IMR-90 (cell line): Measurements from ENCODE around the gene GPC2. TPM values are rescaled to one million over a fixed set of nuclear protein-coding genes. Genes with fewer than 3 reads are reported as not detected.

Experiments used
- ATAC-seq: fragments of 200-7000 bp; cut with Tn5 transposase; 2 replicates; pipeline ENCODE4 v1.9.1; 2020; ENCODE audit warnings: low read depth, mild to moderate bottlenecking, moderate library complexity
- BruUV-seq: library from RNA; stranded (reverse); fragments of 400-500 nt; replicated peaks from 2 replicates; lab custom pipeline; 2021; lab: Mats Ljungman, UMichigan
- CTCF ChIA-PET: fragments of 300-600 bp; formaldehyde crosslinking; extraction: SDS; loops from one replicate; lab custom pipeline; 2021; ENCODE audit warnings: antibody characterized with exemption; lab: Yijun Ruan, JAX
- POLR2A ChIA-PET: fragments of 300-600 bp; sonication (Branson Sonifier 250); formaldehyde crosslinking; loops from one replicate; lab custom pipeline; 2022; ENCODE audit warnings: antibody characterized with exemption; ENCODE audit not compliant: unreplicated experiment; lab: Charles Lee
- DNase-seq: peaks from one replicate; pipeline ENCODE4 v3.0.0; 2013
- H2AFZ ChIP-seq: replicated peaks from 2 replicates; pipeline ENCODE3; 2013; ENCODE audit warnings: low read length, mild to moderate bottlenecking; ENCODE audit not compliant: poor library complexity
- H2AK5ac ChIP-seq: 2 replicates; pipeline ENCODE4 v1.6.1; 2013; ENCODE audit warnings: low read depth, low read length, inconsistent platforms
- H2AK9ac ChIP-seq: replicated peaks from 2 replicates; pipeline ENCODE3; 2013; ENCODE audit warnings: mild to moderate bottlenecking, low read depth, low read length, moderate library complexity; ENCODE audit not compliant: poor library complexity
- H2BK120ac ChIP-seq: 2 replicates; pipeline ENCODE4 v1.6.1; 2013; ENCODE audit warnings: low read depth, low read length, inconsistent platforms
- H2BK15ac ChIP-seq: 3 replicates; pipeline ENCODE4 v1.6.1; 2013; ENCODE audit warnings: low read depth, low read length, inconsistent platforms
- H2BK20ac ChIP-seq: 2 replicates; pipeline ENCODE4 v1.6.1; 2013; ENCODE audit warnings: low read depth, mild to moderate bottlenecking, inconsistent platforms, low read length, moderate library complexity
- H2BK5ac ChIP-seq: 2 replicates; pipeline ENCODE4 v1.6.1; 2013; ENCODE audit warnings: mild to moderate bottlenecking, low read depth, low read length, inconsistent platforms; ENCODE audit not compliant: poor library complexity, severe bottlenecking
- H3K14ac ChIP-seq: replicated peaks from 2 replicates; pipeline ENCODE4 v1.6.1; 2013; ENCODE audit warnings: low read depth, low read length, inconsistent platforms
- H3K18ac ChIP-seq: 2 replicates; pipeline ENCODE4 v1.6.1; 2013; ENCODE audit warnings: low read depth, low read length, control low read depth
- H3K23ac ChIP-seq: 2 replicates; pipeline ENCODE4 v1.6.1; 2013; ENCODE audit warnings: low read depth, low read length, inconsistent platforms
- H3K27ac ChIP-seq: 2 replicates; pipeline ENCODE4 v1.5.1; 2013; ENCODE audit warnings: mild to moderate bottlenecking, control low read depth, low read length; ENCODE audit not compliant: insufficient read depth
- H3K27me3 ChIP-seq: 2 replicates; pipeline ENCODE4 v1.6.1; 2013; ENCODE audit warnings: low read length; ENCODE audit not compliant: control insufficient read depth, insufficient read depth
- H3K36me3 ChIP-seq: 2 replicates; pipeline ENCODE4 v1.6.1; 2013; ENCODE audit warnings: low read length, mixed read lengths; ENCODE audit not compliant: control insufficient read depth, insufficient read depth
- H3K4ac ChIP-seq: 2 replicates; pipeline ENCODE4 v1.6.1; 2013; ENCODE audit warnings: low read depth, low read length, inconsistent platforms
- H3K4me1 ChIP-seq: 2 replicates; pipeline ENCODE4 v1.6.1; 2013; ENCODE audit warnings: low read length, mixed read lengths; ENCODE audit not compliant: control insufficient read depth, insufficient read depth
- H3K4me2 ChIP-seq: 2 replicates; pipeline ENCODE4 v1.6.1; 2013; ENCODE audit warnings: low read depth, mild to moderate bottlenecking, control low read depth, low read length, moderate library complexity
- H3K4me3 ChIP-seq: 2 replicates; pipeline ENCODE4 v1.5.1; 2013; ENCODE audit warnings: low read depth, mild to moderate bottlenecking, control low read depth, low read length, moderate library complexity; ENCODE audit not compliant: insufficient read depth
- H3K56ac ChIP-seq: 2 replicates; pipeline ENCODE4 v1.6.1; 2013; ENCODE audit warnings: low read length, inconsistent platforms; ENCODE audit not compliant: insufficient read depth; ENCODE audit errors: extremely low read depth
- H3K79me1 ChIP-seq, 2 experiments: 2 replicates each; pipeline ENCODE4 v1.6.1; 2013; ENCODE audit warnings: low read length in 2 of 2, inconsistent platforms in 1 of 2, low read depth in 1 of 2
- H3K9ac ChIP-seq: 2 replicates; pipeline ENCODE4 v1.6.1; 2013; ENCODE audit warnings: low read depth, low read length, control low read depth
- H3K9me1 ChIP-seq: 2 replicates; pipeline ENCODE4 v1.6.1; 2013; ENCODE audit warnings: low read length, inconsistent platforms; ENCODE audit not compliant: insufficient read depth
- H3K9me3 ChIP-seq: 2 replicates; pipeline ENCODE4 v1.6.1; 2013; ENCODE audit warnings: low read length; ENCODE audit not compliant: control insufficient read depth, insufficient read depth
- H4K20me1 ChIP-seq: 2 replicates; pipeline ENCODE4 v1.6.1; 2013; ENCODE audit warnings: low read length, inconsistent platforms; ENCODE audit not compliant: insufficient read depth
- H4K5ac ChIP-seq: 2 replicates; pipeline ENCODE4 v1.6.1; 2013; ENCODE audit warnings: mild to moderate bottlenecking, low read depth, low read length, control low read depth
- H4K8ac ChIP-seq, 2 experiments: 2 replicates each; pipeline ENCODE4 v1.6.1; 2013; ENCODE audit warnings: low read depth in 2 of 2, low read length in 2 of 2, control low read depth in 1 of 2, inconsistent platforms in 1 of 2
- H4K91ac ChIP-seq: 2 replicates; pipeline ENCODE4 v1.6.1; 2013; ENCODE audit warnings: low read depth, low read length, inconsistent platforms; ENCODE audit not compliant: insufficient read depth
- BHLHE40 ChIP-seq: fragments of 150-350 bp; IDR thresholded peaks from 2 replicates; pipeline ENCODE4 v1.6.1; 2016; ENCODE audit warnings: mild to moderate bottlenecking, low read depth, low read length
- CEBPB ChIP-seq: IDR thresholded peaks from 2 replicates; pipeline ENCODE4 v1.6.1; 2012; ENCODE audit warnings: low read depth, low read length, improper control_type of control experiment
- CHD1 ChIP-seq: IDR thresholded peaks from 2 replicates; pipeline ENCODE4 v1.6.1; 2012; ENCODE audit warnings: low read depth, low read length, improper control_type of control experiment
- CTCF ChIP-seq: conservative IDR thresholded peaks from 2 replicates; pipeline ENCODE4 v1.5.1; 2012; ENCODE audit warnings: mild to moderate bottlenecking, low read depth, low read length, improper control_type of control experiment
- ELK1 ChIP-seq: fragments of 150-350 bp; IDR thresholded peaks from 2 replicates; pipeline ENCODE4 v1.6.1; 2016; ENCODE audit warnings: low read depth, mild to moderate bottlenecking, low read length, moderate library complexity, borderline replicate concordance
- FOS ChIP-seq: fragments of 150-350 bp; IDR thresholded peaks from 2 replicates; pipeline ENCODE4 v1.6.1; 2016; ENCODE audit warnings: low read depth, low read length
- MAZ ChIP-seq: IDR thresholded peaks from 2 replicates; pipeline ENCODE4 v1.6.1; 2012; ENCODE audit warnings: low read depth, mild to moderate bottlenecking, low read length, improper control_type of control experiment, moderate library complexity, borderline replicate concordance
- POLR2A ChIP-seq: IDR thresholded peaks from 2 replicates; pipeline ENCODE4 v1.6.1; 2012; ENCODE audit warnings: mild to moderate bottlenecking, low read depth, low read length
- RAD21 ChIP-seq: IDR thresholded peaks from 2 replicates; pipeline ENCODE4 v1.6.1; 2012; ENCODE audit warnings: low read length, improper control_type of control experiment
- RCOR1 ChIP-seq: IDR thresholded peaks from 2 replicates; pipeline ENCODE4 v1.6.1; 2012; ENCODE audit warnings: mild to moderate bottlenecking, low read length, improper control_type of control experiment; ENCODE audit not compliant: insufficient replicate concordance
- SMC3 ChIP-seq: fragments of 150-350 bp; IDR thresholded peaks from 2 replicates; pipeline ENCODE4 v1.6.1; 2016; ENCODE audit warnings: low read depth, mild to moderate bottlenecking, antibody characterized with exemption, low read length, moderate library complexity
- USF2 ChIP-seq: fragments of 150-350 bp; IDR thresholded peaks from 2 replicates; pipeline ENCODE4 v1.6.1; 2017; ENCODE audit warnings: mild to moderate bottlenecking, antibody characterized with exemption, low read length, low read depth
- WGBS, 2 experiments: methylation state at CpG; one replicate each; pipeline versions ENCODE4 v1.1.5 to v1.1.7; 2013; ENCODE audit warnings: missing lambda C conversion rate in 2 of 2; ENCODE audit not compliant: insufficient read length in 1 of 2; ENCODE audit errors: extremely low coverage in 2 of 2; 5-methylcytosine and 5-hydroxymethylcytosine counted together
- dilution Hi-C: fragments of 300-500 bp; cut with HindIII; formaldehyde crosslinking; loops from one replicate; pipeline ENCODE4 v1.14.3; 2018; ENCODE audit warnings: low sequenced_read_pairs; ENCODE audit not compliant: unreplicated experiment
- in situ Hi-C: fragments of 300-500 bp; cut with MboI; formaldehyde crosslinking; loops from 3 replicates; pipeline ENCODE4 v1.14.3; 2019; ENCODE audit warnings: low sequenced_read_pairs, inconsistent platforms, mixed read lengths
- intact Hi-C: fragments of 100-400 bp; cut with micrococcal nuclease; formaldehyde crosslinking; loops from 2 replicates; pipeline ENCODE4 v1.10.0; 2022
- polyA plus RNA-seq, 3 experiments: library from polyadenylated mRNA; depleted of rRNA; stranded (reverse); fragments of >200 nt; gene quantifications; 2 replicates each; pipeline ENCODE4 v1.2.3, GENCODE V29; 2012; ENCODE audit warnings: low replicate concordance in 1 of 3
- total RNA-seq: library from RNA; depleted of rRNA; stranded (reverse); fragments of >200 nt; gene quantifications from 2 replicates; pipeline ENCODE4 v1.2.3, GENCODE V29; 2012

Gene GPC2
- total and polyA plus RNA-seq, 2 of the 4 experiments (the other 2 are of a cell fraction), result 1.8 to 6.0 TPM

- no peak for TF ChIP-seq SMC3
These were observed 52.6 kb downstream of the GPC2 start (continued) for GRCh38 chr7:100124301-100125230.

- in situ Hi-C loops, result no loop called here
- H2AFZ ChIP-seq, result no peak overlapping the region
- no peak overlapping the region for H3K4me3 ChIP-seq
- H3K27me3 ChIP-seq, result no peaks in the 10 kb centered on the region
- no TSS peak for BruUV-seq
- 100% methylated on average over 1 of the region's 1 CpG; no CpG with 5 or more reads in 1 of the 2 experiments for WGBS, 2 experiments
- no peak overlapping the region for H2AK5ac ChIP-seq
- intact Hi-C loops, result no loop called here
- ATAC-seq (no peak), DNase-seq (no peak)
- ChIA-PET CTCF (no interaction called here), POLR2A (no interaction called here)
- H3K4me2 ChIP-seq, result no peak overlapping the region
- H3K27ac ChIP-seq, result no peak overlapping the region
- H3K9me3 ChIP-seq, result no peaks in the 10 kb centered on the region
- no peak overlapping the region for H2BK15ac ChIP-seq
- peaks cover 28 to 61% of the 10 kb centered on the region in 2 experiments for H3K79me1 ChIP-seq
- H3K9me1 ChIP-seq, result peaks cover 17% of the 10 kb centered on the region
- H3K4ac ChIP-seq, result no peak overlapping the region
- H4K5ac ChIP-seq, result no peak overlapping the region
- H3K9ac ChIP-seq, result no peak overlapping the region
- no peak overlapping the region for H3K56ac ChIP-seq
- H2BK20ac ChIP-seq, result no peak overlapping the region
- H3K36me3 ChIP-seq, result peaks cover 4% of the 10 kb centered on the region; the same call in 1 of the 2 replicates
- H3K23ac ChIP-seq, result no peak overlapping the region
- dilution Hi-C loops, result no loop called here
- peaks cover 6% of the 10 kb centered on the region; the same call in 1 of the 2 replicates for H3K4me1 ChIP-seq
- H2BK120ac ChIP-seq, result no peak overlapping the region
- H2BK5ac ChIP-seq, result no peak overlapping the region
- no peak overlapping the region for H3K18ac ChIP-seq
- H4K20me1 ChIP-seq, result no peaks in the 10 kb centered on the region; the same call in 1 of the 2 replicates
- H2AK9ac ChIP-seq, result no peak overlapping the region
- H4K91ac ChIP-seq, result no peak overlapping the region
- H4K8ac ChIP-seq, result no peak overlapping the region
- no peak overlapping the region for H3K14ac ChIP-seq
- TF ChIP-seq BHLHE40 (no peak), RAD21 (no peak), ELK1 (no peak), CHD1 (no peak), POLR2A (no peak), USF2 (no peak), FOS (no peak), RCOR1 (no peak), SMC3 (no peak), CTCF (no peak), MAZ (no peak), CEBPB (no peak)
These were observed 54.6 kb downstream of the GPC2 start for GRCh38 chr7:100122568-100122967.
